HUES64 (cell line): ENCODE data around the gene SMARCA4.

Experiments used
- H3K27ac ChIP-seq: 2 replicates; pipeline ENCODE4 v1.7.0; 2013; ENCODE audit warnings: low read depth, low read length, inconsistent platforms
- H3K27me3 ChIP-seq: 2 replicates; pipeline ENCODE4 v1.6.1; 2013; ENCODE audit warnings: mild to moderate bottlenecking, low read length; ENCODE audit not compliant: insufficient read depth
- H3K36me3 ChIP-seq: 2 replicates; pipeline ENCODE4 v1.6.1; 2013; ENCODE audit warnings: mild to moderate bottlenecking, low read length; ENCODE audit not compliant: insufficient read depth
- H3K4me1 ChIP-seq: 2 replicates; pipeline ENCODE4 v1.6.1; 2013; ENCODE audit warnings: mild to moderate bottlenecking, low read length, moderate library complexity; ENCODE audit not compliant: insufficient read depth
- H3K4me3 ChIP-seq: 2 replicates; pipeline ENCODE4 v1.5.1; 2013; ENCODE audit warnings: mild to moderate bottlenecking, low read length, moderate library complexity
- H3K9ac ChIP-seq: 2 replicates; pipeline ENCODE4 v1.6.1; 2013; ENCODE audit warnings: mild to moderate bottlenecking, low read depth, low read length
- H3K9me3 ChIP-seq: 2 replicates; pipeline ENCODE4 v1.6.1; 2013; ENCODE audit warnings: low read depth, low read length; ENCODE audit not compliant: insufficient read depth
- WGBS: fragments of 150-250, 120-280 bp; methylation state at CpG from one replicate; pipeline ENCODE4 v1.1.7; 2013; ENCODE audit warnings: missing lambda C conversion rate; 5-methylcytosine and 5-hydroxymethylcytosine counted together

Gene SMARCA4

DNA sequence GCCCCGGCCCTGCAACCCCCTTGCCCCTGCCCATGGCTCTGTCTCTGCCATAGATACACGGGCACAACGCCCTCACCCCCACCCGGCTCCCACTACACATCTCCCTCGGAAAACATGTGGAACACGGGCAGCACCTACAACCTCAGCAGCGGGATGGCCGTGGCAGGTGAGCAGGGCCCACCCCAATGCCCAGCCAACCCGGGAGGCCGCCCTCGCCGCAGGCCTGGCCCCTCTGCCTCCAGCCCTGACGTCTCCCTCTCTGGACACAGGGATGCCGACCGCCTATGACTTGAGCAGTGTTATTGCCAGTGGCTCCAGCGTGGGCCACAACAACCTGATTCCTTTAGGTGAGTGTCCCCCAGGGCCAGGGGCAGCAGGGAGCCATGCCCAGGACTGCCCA is 40.0 kb upstream of the SMARCA4 start:
- no peaks in the 10 kb centered on the region for H3K9me3 ChIP-seq
- H3K4me3 ChIP-seq, result no peak overlapping the region
- no peaks in the 10 kb centered on the region for H3K27me3 ChIP-seq
- H3K4me1 ChIP-seq, result no peaks in the 10 kb centered on the region
- no peak overlapping the region for H3K9ac ChIP-seq
- peaks cover 81% of the 10 kb centered on the region for H3K36me3 ChIP-seq
- no peak overlapping the region for H3K27ac ChIP-seq
- WGBS, result 94% methylated on average over 16 of the region's 16 CpGs

- no peaks in the 10 kb centered on the region for H3K9me3 ChIP-seq
- peaks cover 75% of the 10 kb centered on the region for H3K36me3 ChIP-seq
- H3K27ac ChIP-seq, result no peak overlapping the region
- H3K9ac ChIP-seq, result no peak overlapping the region
- no peaks in the 10 kb centered on the region for H3K27me3 ChIP-seq
- no peaks in the 10 kb centered on the region for H3K4me1 ChIP-seq
- WGBS, result 95% methylated on average over 43 of the region's 43 CpGs
- H3K4me3 ChIP-seq, result no peak overlapping the region
Measured at GRCh38 chr19:10921199-10921909, 39.5 kb upstream of the SMARCA4 start.

DNA sequence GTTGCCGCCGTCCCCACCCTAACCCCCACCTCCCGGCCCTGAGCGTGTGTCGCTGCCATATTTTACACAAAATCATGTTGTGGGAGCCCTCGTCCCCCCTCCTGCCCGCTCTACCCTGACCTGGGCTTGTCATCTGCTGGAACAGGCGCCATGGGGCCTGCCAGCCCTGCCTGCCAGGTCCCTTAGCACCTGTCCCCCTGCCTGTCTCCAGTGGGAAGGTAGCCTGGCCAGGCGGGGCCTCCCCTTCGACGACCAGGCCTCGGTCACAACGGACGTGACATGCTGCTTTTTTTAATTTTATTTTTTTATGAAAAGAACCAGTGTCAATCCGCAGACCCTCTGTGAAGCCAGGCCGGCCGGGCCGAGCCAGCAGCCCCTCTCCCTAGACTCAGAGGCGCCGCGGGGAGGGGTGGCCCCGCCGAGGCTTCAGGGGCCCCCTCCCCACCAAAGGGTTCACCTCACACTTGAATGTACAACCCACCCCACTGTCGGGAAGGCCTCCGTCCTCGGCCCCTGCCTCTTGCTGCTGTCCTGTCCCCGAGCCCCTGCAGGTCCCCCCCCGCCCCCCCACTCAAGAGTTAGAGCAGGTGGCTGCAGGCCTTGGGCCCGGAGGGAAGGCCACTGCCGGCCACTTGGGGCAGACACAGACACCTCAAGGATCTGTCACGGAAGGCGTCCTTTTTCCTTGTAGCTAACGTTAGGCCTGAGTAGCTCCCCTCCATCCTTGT is 38.8 kb upstream of the SMARCA4 start:
- Histone ChIP-seq H3K27me3 (no peaks in the 10 kb centered on the region), H3K4me1 (no peaks in the 10 kb centered on the region), H3K9me3 (no peaks in the 10 kb centered on the region), H3K36me3 (peaks cover 71% of the 10 kb centered on the region), H3K27ac (no peak overlapping the region), H3K4me3 (no peak overlapping the region), H3K9ac (no peak overlapping the region)
- WGBS, result 94% methylated on average over 32 of the region's 33 CpGs

DNA sequence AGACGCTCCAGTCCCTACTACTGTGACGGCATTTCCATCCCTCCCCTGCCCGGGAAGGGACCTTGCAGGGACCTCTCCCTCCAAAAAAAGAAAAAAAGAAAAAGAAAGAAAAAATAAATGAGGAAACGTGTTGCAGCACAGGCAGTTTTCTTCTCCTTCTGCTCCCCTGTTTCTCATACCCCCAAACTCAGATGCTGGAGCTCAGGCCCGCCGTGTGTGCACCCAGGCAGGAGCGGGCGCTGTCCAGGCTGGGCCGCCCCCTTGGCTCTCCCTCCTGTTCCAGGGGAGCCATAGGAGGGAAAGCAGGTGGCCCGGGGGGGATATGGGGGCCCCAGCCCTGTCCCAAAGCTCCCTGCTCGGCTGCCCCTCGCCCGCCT is 38.2 kb upstream of the SMARCA4 start:
- no peak overlapping the region for H3K27ac ChIP-seq
- H3K9ac ChIP-seq, result no peak overlapping the region
- no peak overlapping the region for H3K4me3 ChIP-seq
- no peaks in the 10 kb centered on the region for H3K27me3 ChIP-seq
- WGBS, result 87% methylated on average over 8 of the region's 13 CpGs
- H3K36me3 ChIP-seq, result peaks cover 73% of the 10 kb centered on the region
- no peaks in the 10 kb centered on the region for H3K9me3 ChIP-seq
- H3K4me1 ChIP-seq, result no peaks in the 10 kb centered on the region

DNA sequence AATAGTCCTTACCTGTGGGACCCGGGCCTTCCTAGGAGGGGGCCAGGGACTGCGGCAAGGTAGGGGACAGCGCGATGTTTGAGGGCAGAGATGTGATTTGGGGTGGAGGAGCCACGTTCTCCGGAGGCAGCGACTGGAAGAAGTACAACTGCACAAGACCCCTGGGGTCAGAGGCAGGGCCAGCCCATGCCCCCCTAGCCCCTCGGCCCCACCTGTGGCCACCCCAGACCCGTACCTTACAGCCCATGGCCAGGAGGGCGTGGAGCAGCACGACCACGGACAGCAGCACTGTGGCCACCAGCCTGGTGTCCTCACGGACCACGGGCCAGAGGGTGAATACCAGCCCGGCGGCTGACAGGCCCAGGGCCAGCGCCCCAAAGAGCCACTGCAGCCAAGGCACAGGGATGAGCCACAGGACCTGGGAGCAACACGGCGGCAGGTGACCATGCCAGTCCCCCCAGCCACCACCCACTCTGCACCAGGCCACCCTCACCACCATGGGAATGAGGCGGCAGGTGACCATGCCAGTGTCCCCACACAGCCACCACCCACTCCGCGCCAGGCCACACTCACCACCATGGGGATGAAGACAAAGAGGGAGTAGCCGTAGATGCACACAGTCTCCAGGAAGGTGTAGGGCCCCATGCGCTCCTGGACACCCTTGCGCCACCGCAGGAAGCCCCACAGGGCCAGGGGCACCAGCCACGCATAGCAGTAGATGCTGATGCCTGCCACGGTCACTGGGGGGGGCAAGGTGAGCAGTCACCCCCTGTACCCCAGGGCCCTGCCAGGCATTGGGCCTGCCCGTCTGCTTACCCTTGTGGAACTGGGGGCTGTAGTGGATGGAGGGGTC is 37.3 kb upstream of the SMARCA4 start:
- H3K27ac ChIP-seq, result no peak overlapping the region
- H3K9ac ChIP-seq, result no peak overlapping the region
- no peaks in the 10 kb centered on the region for H3K27me3 ChIP-seq
- no peaks in the 10 kb centered on the region for H3K9me3 ChIP-seq
- H3K4me1 ChIP-seq, result no peaks in the 10 kb centered on the region
- 97% methylated on average over 29 of the region's 29 CpGs for WGBS
- no peak overlapping the region for H3K4me3 ChIP-seq
- peaks cover 67% of the 10 kb centered on the region for H3K36me3 ChIP-seq

DNA sequence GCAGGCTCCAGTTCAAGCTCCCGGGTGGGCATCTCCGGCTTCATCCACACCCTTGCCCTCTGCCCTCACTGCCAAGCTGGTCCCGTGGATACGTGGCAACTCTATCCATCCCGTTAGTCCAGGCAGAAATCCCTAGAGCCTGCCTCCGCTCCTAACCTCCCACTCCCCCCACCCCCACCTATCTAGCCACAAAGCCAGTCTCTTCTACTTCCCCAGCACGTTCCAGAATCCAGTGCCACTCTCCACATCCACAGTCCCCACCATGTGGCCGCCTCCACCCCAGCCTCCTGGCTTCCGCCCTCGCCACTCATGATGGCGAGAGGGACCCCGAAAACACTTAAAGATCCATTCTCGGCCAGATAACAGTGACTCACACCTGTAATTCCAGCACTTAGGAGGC is 36.2 kb upstream of the SMARCA4 start:
- no peak overlapping the region for H3K4me3 ChIP-seq
- WGBS, result 95% methylated on average over 13 of the region's 13 CpGs
- H3K36me3 ChIP-seq, result peaks cover 56% of the 10 kb centered on the region
- H3K27me3 ChIP-seq, result no peaks in the 10 kb centered on the region
- H3K9me3 ChIP-seq, result no peaks in the 10 kb centered on the region
- no peak overlapping the region for H3K27ac ChIP-seq
- no peaks in the 10 kb centered on the region for H3K4me1 ChIP-seq
- no peak overlapping the region for H3K9ac ChIP-seq

GRCh38 chr19:10927730-10928562 is 32.9 kb upstream of the SMARCA4 start:
- Histone ChIP-seq H3K36me3 (peaks cover 40% of the 10 kb centered on the region), H3K4me3 (peak overlapping the region; percentile 90), H3K27me3 (no peaks in the 10 kb centered on the region), H3K9ac (peak overlapping the region; percentile 66), H3K9me3 (no peaks in the 10 kb centered on the region), H3K27ac (no peak overlapping the region), H3K4me1 (no peaks in the 10 kb centered on the region; the same call in 1 of the 2 replicates)
- 19% methylated on average over 47 of the region's 47 CpGs for WGBS

DNA sequence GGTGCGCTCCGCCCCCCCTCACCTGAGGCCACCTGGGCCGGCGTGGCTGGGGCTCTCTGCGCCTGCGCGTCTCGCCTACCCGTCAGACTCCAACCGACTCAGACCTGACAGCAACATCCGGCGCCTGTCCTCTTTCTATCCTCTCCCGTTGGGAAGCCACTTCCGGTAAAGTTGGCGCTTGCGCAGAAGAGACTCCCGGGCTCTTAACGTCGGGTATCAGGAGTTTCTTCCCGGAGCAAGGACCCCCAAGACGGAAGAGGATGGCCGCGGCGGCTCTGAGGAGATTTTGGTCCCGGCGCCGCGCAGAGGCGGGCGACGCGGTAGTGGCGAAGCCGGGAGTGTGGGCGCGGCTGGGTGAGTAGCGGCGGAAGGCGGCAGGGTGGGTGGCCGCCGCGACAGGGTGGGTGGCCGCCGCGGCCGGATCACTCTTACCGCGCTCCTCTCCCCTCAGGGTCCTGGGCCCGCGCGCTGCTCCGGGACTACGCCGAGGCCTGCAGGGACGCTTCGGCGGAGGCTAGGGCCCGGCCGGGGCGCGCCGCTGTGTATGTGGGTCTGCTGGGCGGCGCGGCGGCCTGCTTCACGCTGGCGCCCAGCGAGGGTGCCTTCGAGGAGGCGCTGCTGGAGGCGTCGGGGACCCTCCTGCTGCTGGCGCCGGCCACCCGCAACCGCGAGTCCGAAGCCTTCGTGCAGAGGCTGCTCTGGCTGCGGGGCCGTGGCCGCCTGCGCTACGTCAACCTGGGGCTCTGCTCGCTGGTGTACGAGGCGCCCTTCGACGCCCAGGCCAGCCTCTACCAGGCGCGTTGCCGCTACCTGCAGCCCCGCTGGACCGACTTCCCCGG is 32.0 kb upstream of the SMARCA4 start, which contains the start of the genes TIMM29 and YIPF2:
Gene TIMM29 (plus strand): TSS at position 249 of the 839 bp plus-strand sequence. CDS start 12 bp downstream, at position 261.
Gene YIPF2 (minus strand): TSS at position 77 of the 839 bp plus-strand sequence. CDS start 229 bp downstream, outside the sequence.
- peak within 1 kb of the TSS; percentile 82 for H3K9ac ChIP-seq
- WGBS, result under 1% methylated on average over 96 of the region's 96 CpGs
- H3K9me3 ChIP-seq, result no peaks in the 10 kb centered on the region
- H3K27ac ChIP-seq, result peak within 1 kb of the TSS; percentile 51; the same call in 1 of the 2 replicates
- H3K4me3 ChIP-seq, result peak within 1 kb of the TSS; percentile 90
- no peaks in the 10 kb centered on the region for H3K27me3 ChIP-seq
- H3K36me3 ChIP-seq, result peaks cover 35% of the 10 kb centered on the region
- H3K4me1 ChIP-seq, result no peaks in the 10 kb centered on the region; the same call in 1 of the 2 replicates

DNA sequence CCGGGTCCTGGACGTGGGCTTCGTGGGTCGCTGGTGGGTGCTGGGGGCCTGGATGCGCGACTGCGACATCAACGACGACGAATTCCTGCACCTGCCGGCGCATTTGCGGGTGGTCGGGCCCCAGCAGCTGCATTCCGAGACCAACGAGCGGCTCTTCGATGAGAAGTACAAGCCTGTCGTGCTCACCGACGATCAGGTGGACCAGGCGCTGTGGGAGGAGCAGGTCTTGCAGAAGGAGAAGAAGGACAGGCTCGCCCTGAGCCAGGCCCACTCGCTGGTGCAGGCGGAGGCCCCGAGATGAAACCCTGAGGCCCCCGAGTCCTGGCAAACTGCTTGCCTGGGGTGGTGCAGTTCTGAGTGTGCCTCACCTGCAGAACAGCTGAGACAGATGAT is 31.4 kb upstream of the SMARCA4 start:
- H3K36me3 ChIP-seq, result peaks cover 29% of the 10 kb centered on the region
- H3K9me3 ChIP-seq, result no peaks in the 10 kb centered on the region
- H3K4me1 ChIP-seq, result no peaks in the 10 kb centered on the region; the same call in 1 of the 2 replicates
- no peak overlapping the region for H3K27ac ChIP-seq
- H3K27me3 ChIP-seq, result no peaks in the 10 kb centered on the region
- 13% methylated on average over 27 of the region's 27 CpGs for WGBS
- peak overlapping the region; percentile 90 for H3K4me3 ChIP-seq
- H3K9ac ChIP-seq, result peak overlapping the region; percentile 82
